ENCODE data around the gene PHF2. TPM values are rescaled to one million over a fixed set of nuclear protein-coding genes. Genes with fewer than 3 reads are reported as not detected.

The PHF2 gene
- total RNA-seq, 1 donor from 2014 or later: 12.1 TPM

DNA sequence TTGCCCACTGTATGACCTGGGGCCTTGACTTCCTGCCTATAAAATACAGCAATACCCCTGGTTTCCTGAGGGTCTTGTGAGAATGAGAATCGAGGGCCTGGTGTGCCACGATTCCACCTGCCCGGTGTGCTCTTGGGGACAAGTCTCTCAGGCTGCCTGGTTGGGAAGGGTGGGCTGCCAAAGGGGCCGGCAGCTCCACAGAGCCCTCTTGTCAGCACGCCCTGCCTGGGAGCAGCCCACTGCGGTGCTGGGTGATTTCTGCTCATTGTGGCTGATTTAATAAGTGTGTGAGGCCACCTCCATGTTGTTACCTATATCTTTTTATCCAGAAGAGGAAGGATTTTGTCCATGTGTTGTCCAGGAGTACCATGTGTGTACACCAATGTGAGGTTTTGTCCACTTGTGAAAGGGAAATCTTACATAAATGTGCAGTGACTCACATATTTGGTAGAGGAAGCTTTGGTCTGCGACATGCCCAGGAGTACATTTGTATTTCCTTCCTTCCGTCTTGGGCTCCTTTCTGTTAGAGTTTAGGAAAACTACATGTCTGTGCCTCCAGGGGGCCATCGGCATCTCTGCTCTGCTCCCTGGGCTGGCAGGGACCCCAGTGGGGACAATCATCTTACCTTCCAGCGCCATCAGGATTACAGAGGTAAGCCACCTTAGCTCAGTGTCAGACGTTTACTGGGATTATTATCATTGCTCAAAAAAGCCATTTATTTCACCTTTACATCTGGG is 108.6 kb downstream of the PHF2 start:
- Histone ChIP-seq H4K20me1 (ENCODE audit: insufficient read depth, low read length) (no peaks in the 10 kb centered on the region), H3K4me1 (ENCODE audit: insufficient read depth, low read length) (no peaks in the 10 kb centered on the region), H3K4me2 (ENCODE audit: low read length) (no peak overlapping the region), H3K79me2 (ENCODE audit: insufficient read depth, low read length) (no peaks in the 10 kb centered on the region), H2AFZ (ENCODE audit: low read depth, low read length) (no peak overlapping the region), H3K27me3 (ENCODE audit: insufficient read depth, low read length) (no peaks in the 10 kb centered on the region), H3K9me3 (ENCODE audit: insufficient read depth, low read depth, low read length) (no peaks in the 10 kb centered on the region), H3K36me3 (ENCODE audit: insufficient read depth, low read length) (no peaks in the 10 kb centered on the region), H3K27ac (ENCODE audit: low read depth, low read length) (no peak overlapping the region), H3K9ac (ENCODE audit: low read length) (no peak overlapping the region), H3K4me3 (ENCODE audit: insufficient read depth, low read depth, low read length) (no peak overlapping the region)
- H3K36me3 Mint-ChIP-seq (ENCODE audit: low read depth, unreplicated experiment): peaks cover 1% of the 10 kb centered on the region
- FAIRE-seq: no peak
- no peak for TF ChIP-seq EZH2 (IDR thresholded peaks at IDR 0.05; ENCODE audit: insufficient read depth, low read length)
- no peak for DNase-seq (ENCODE audit: low read depth)
- no peaks in the 10 kb centered on the region for H3K9me3 Mint-ChIP-seq (ENCODE audit: unreplicated experiment)
- H3K4me1 Mint-ChIP-seq (ENCODE audit: low read depth, unreplicated experiment): no peaks in the 10 kb centered on the region
- peaks cover 18% of the 10 kb centered on the region for H3K27me3 Mint-ChIP-seq (ENCODE audit: low read depth, unreplicated experiment)
- no peak overlapping the region for H3K27ac Mint-ChIP-seq (ENCODE audit: unreplicated experiment)
- H3K4me3 Mint-ChIP-seq (ENCODE audit: unreplicated experiment): no peak overlapping the region

DNA sequence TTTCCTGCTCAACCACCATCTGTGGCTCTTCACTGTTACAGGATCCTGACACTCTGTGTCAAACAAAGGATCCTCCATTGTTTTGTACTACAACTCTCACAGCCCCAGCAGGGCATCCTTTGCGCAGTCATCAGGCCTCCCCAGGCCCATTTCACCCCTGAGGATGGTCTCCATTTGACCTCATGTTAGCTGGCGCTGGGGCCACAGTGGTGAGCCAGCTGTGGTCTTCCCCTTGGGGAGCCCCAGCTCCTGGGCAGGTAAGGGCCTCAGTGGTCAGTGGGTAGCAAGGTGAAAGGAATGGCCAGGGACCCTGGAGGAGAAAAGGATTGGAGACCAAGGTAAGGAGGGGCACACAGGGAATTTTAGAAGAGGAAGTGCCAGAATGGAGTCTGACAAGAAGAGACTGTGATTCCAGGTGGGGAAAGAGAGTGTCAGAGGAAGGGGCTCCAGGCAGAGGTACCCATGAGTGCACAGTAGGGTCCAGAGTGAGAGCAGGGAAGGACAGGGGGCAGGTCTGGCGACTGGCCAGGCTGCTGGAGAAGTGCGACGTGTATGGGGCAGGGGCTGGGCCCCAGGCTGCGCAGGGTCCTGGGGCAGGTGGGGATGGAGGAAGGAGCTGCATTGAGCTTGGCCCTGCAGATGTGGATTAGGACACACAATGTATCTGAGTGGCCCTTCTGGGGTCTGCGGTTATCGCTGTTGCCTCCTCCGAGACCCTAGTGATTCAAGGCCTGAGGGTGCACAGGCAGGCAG is 109.9 kb downstream of the PHF2 start:
- no peaks in the 10 kb centered on the region for H3K9me3 ChIP-seq (ENCODE audit: insufficient read depth, low read depth, low read length)
- no peaks in the 10 kb centered on the region for H3K4me1 ChIP-seq (ENCODE audit: insufficient read depth, low read length)
- no peak overlapping the region for H3K27ac ChIP-seq (ENCODE audit: low read depth, low read length)
- H3K4me3 ChIP-seq (ENCODE audit: insufficient read depth, low read depth, low read length): no peak overlapping the region
- no peak overlapping the region for H3K4me2 ChIP-seq (ENCODE audit: low read length)
- FAIRE-seq (no peak), DNase-seq (ENCODE audit: low read depth) (no peak)
- no peaks in the 10 kb centered on the region for H3K36me3 ChIP-seq (ENCODE audit: insufficient read depth, low read length)
- Mint-ChIP-seq H3K4me1 (ENCODE audit: low read depth, unreplicated experiment) (no peaks in the 10 kb centered on the region), H3K4me3 (ENCODE audit: unreplicated experiment) (no peak overlapping the region), H3K36me3 (ENCODE audit: low read depth, unreplicated experiment) (peaks cover 1% of the 10 kb centered on the region), H3K9me3 (ENCODE audit: unreplicated experiment) (no peaks in the 10 kb centered on the region), H3K27me3 (ENCODE audit: low read depth, unreplicated experiment) (peaks cover 18% of the 10 kb centered on the region), H3K27ac (ENCODE audit: unreplicated experiment) (no peak overlapping the region)
- no peaks in the 10 kb centered on the region for H3K27me3 ChIP-seq (ENCODE audit: insufficient read depth, low read length)
- no peak overlapping the region for H2AFZ ChIP-seq (ENCODE audit: low read depth, low read length)
- no peaks in the 10 kb centered on the region for H4K20me1 ChIP-seq (ENCODE audit: insufficient read depth, low read length)
- H3K9ac ChIP-seq (ENCODE audit: low read length): no peak overlapping the region
- no peaks in the 10 kb centered on the region for H3K79me2 ChIP-seq (ENCODE audit: insufficient read depth, low read length)
- TF ChIP-seq, protein P1, sequence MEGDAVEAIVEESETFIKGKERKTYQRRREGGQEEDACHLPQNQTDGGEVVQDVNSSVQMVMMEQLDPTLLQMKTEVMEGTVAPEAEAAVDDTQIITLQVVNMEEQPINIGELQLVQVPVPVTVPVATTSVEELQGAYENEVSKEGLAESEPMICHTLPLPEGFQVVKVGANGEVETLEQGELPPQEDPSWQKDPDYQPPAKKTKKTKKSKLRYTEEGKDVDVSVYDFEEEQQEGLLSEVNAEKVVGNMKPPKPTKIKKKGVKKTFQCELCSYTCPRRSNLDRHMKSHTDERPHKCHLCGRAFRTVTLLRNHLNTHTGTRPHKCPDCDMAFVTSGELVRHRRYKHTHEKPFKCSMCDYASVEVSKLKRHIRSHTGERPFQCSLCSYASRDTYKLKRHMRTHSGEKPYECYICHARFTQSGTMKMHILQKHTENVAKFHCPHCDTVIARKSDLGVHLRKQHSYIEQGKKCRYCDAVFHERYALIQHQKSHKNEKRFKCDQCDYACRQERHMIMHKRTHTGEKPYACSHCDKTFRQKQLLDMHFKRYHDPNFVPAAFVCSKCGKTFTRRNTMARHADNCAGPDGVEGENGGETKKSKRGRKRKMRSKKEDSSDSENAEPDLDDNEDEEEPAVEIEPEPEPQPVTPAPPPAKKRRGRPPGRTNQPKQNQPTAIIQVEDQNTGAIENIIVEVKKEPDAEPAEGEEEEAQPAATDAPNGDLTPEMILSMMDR (IDR thresholded peaks at IDR 0.05; ENCODE audit: insufficient read depth, low read depth, low read length): no peak
- no peak for TF ChIP-seq EZH2 (IDR thresholded peaks at IDR 0.05; ENCODE audit: insufficient read depth, low read length)

DNA sequence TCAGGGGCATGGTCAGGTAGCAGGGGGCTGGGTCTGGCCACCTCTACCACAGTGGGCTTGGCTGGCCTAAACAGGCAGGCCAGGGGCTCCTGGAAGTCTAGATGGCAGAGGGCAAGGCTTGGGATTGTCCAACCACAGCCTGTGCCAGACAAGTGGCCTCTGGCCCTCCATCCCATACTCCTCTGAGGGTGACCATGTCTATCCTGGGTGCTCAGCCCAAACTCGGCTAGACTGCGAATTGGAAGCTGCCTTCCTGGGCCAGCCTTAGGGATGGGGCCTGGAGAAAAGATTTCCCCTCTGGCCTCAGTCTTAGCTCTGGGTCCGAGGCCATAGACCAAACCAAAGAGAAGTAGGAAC is 110.5 kb downstream of the PHF2 start:
- Histone ChIP-seq H3K79me2 (ENCODE audit: insufficient read depth, low read length) (no peaks in the 10 kb centered on the region), H3K4me3 (ENCODE audit: insufficient read depth, low read depth, low read length) (no peak overlapping the region), H3K4me2 (ENCODE audit: low read length) (no peak overlapping the region), H3K4me1 (ENCODE audit: insufficient read depth, low read length) (no peaks in the 10 kb centered on the region), H3K27ac (ENCODE audit: low read depth, low read length) (no peak overlapping the region), H4K20me1 (ENCODE audit: insufficient read depth, low read length) (no peaks in the 10 kb centered on the region), H3K27me3 (ENCODE audit: insufficient read depth, low read length) (no peaks in the 10 kb centered on the region), H3K36me3 (ENCODE audit: insufficient read depth, low read length) (no peaks in the 10 kb centered on the region), H2AFZ (ENCODE audit: low read depth, low read length) (no peak overlapping the region), H3K9me3 (ENCODE audit: insufficient read depth, low read depth, low read length) (no peaks in the 10 kb centered on the region), H3K9ac (ENCODE audit: low read length) (no peak overlapping the region)
- H3K36me3 Mint-ChIP-seq (ENCODE audit: low read depth, unreplicated experiment): peaks cover 1% of the 10 kb centered on the region
- no peaks in the 10 kb centered on the region for H3K4me1 Mint-ChIP-seq (ENCODE audit: low read depth, unreplicated experiment)
- no peak for TF ChIP-seq EZH2 (IDR thresholded peaks at IDR 0.05; ENCODE audit: insufficient read depth, low read length)
- TF ChIP-seq, protein P1 (IDR thresholded peaks at IDR 0.05; ENCODE audit: insufficient read depth, low read depth, low read length): no peak
- no peak overlapping the region for H3K27ac Mint-ChIP-seq (ENCODE audit: unreplicated experiment)
- DNase-seq (ENCODE audit: low read depth) (no peak), FAIRE-seq (no peak)
- H3K27me3 Mint-ChIP-seq (ENCODE audit: low read depth, unreplicated experiment): peaks cover 18% of the 10 kb centered on the region
- H3K9me3 Mint-ChIP-seq (ENCODE audit: unreplicated experiment): no peaks in the 10 kb centered on the region
- no peak overlapping the region for H3K4me3 Mint-ChIP-seq (ENCODE audit: unreplicated experiment)
